ENCODE results near the gene HOXA1.

The HOXA1 gene

GRCh38 chr7:27092819-27093110, 3.0 kb downstream of the HOXA1 start:
- TF ChIP-seq TCF12 (IDR thresholded peaks at IDR 0.05; ENCODE audit: low read depth) (no peak), RAD21 (IDR thresholded peaks at IDR 0.05; ENCODE audit: low read depth) (no peak), REST (IDR thresholded peaks at IDR 0.05; ENCODE audit: low read depth) (no peak), TEAD4 (IDR thresholded peaks at IDR 0.05) (no peak), ZBTB7A (IDR thresholded peaks at IDR 0.05; ENCODE audit: low read depth) (no peak), USF1 (IDR thresholded peaks at IDR 0.05) (no peak), MAX (IDR thresholded peaks at IDR 0.05) (no peak), CREB1 (IDR thresholded peaks at IDR 0.05; ENCODE audit: low read depth) (no peak), CEBPB (IDR thresholded peaks at IDR 0.05) (no peak), YY1 (IDR thresholded peaks at IDR 0.05; ENCODE audit: low read depth) (no peak), TAF1 (IDR thresholded peaks at IDR 0.05; ENCODE audit: low read depth) (no peak), EGR1 (IDR thresholded peaks at IDR 0.05) (no peak)

GRCh38 chr7:27091941-27092818, 3.6 kb downstream of the HOXA1 start:
- no peak for TF ChIP-seq MAX (IDR thresholded peaks at IDR 0.05)
- TF ChIP-seq TEAD4 (IDR thresholded peaks at IDR 0.05) = no peak
- TF ChIP-seq EGR1 (IDR thresholded peaks at IDR 0.05) = no peak
- no peak for TF ChIP-seq NFIC (IDR thresholded peaks at IDR 0.05)

GRCh38 chr7:27091105-27091504, 4.7 kb downstream of the HOXA1 start:
- TF ChIP-seq CEBPB (IDR thresholded peaks at IDR 0.05) (no peak), FOXM1 (IDR thresholded peaks at IDR 0.05; ENCODE audit: borderline replicate concordance, low read depth) (no peak), MAX (IDR thresholded peaks at IDR 0.05) (no peak), CREB1 (IDR thresholded peaks at IDR 0.05; ENCODE audit: low read depth) (no peak)

- TF ChIP-seq RAD21 (IDR thresholded peaks at IDR 0.05; ENCODE audit: low read depth) = no peak
- TF ChIP-seq TAF1 (IDR thresholded peaks at IDR 0.05; ENCODE audit: low read depth) = no peak
- TF ChIP-seq FOXM1 (IDR thresholded peaks at IDR 0.05; ENCODE audit: borderline replicate concordance, low read depth) = no peak
- no peak for TF ChIP-seq MAX (IDR thresholded peaks at IDR 0.05)
- no peak for TF ChIP-seq ZBTB7A (IDR thresholded peaks at IDR 0.05; ENCODE audit: low read depth)
- TF ChIP-seq NFIC (IDR thresholded peaks at IDR 0.05) = no peak
- TF ChIP-seq YY1 (IDR thresholded peaks at IDR 0.05; ENCODE audit: low read depth) = no peak
- TF ChIP-seq TCF12 (IDR thresholded peaks at IDR 0.05; ENCODE audit: low read depth) = no peak
- TF ChIP-seq USF1 (IDR thresholded peaks at IDR 0.05) = no peak
- TF ChIP-seq CEBPB (IDR thresholded peaks at IDR 0.05) = no peak
- TF ChIP-seq EGR1 (IDR thresholded peaks at IDR 0.05) = no peak
- no peak for TF ChIP-seq REST (IDR thresholded peaks at IDR 0.05; ENCODE audit: low read depth)
- no peak for TF ChIP-seq CREB1 (IDR thresholded peaks at IDR 0.05; ENCODE audit: low read depth)
- TF ChIP-seq TEAD4 (IDR thresholded peaks at IDR 0.05) = no peak
- TF ChIP-seq EP300 (IDR thresholded peaks at IDR 0.05; ENCODE audit: borderline replicate concordance) = no peak
These were observed 7.5 kb downstream of the HOXA1 start for GRCh38 chr7:27088002-27088922.

- TF ChIP-seq CEBPB (IDR thresholded peaks at IDR 0.05) (no peak), EP300 (IDR thresholded peaks at IDR 0.05; ENCODE audit: borderline replicate concordance) (no peak), YY1 (IDR thresholded peaks at IDR 0.05; ENCODE audit: low read depth) (no peak), RAD21 (IDR thresholded peaks at IDR 0.05; ENCODE audit: low read depth) (no peak), EGR1 (IDR thresholded peaks at IDR 0.05) (no peak), NFIC (IDR thresholded peaks at IDR 0.05) (no peak), ZBTB7A (IDR thresholded peaks at IDR 0.05; ENCODE audit: low read depth) (no peak), TCF12 (IDR thresholded peaks at IDR 0.05; ENCODE audit: low read depth) (no peak), REST (IDR thresholded peaks at IDR 0.05; ENCODE audit: low read depth) (no peak), FOXM1 (IDR thresholded peaks at IDR 0.05; ENCODE audit: borderline replicate concordance, low read depth) (no peak), TEAD4 (IDR thresholded peaks at IDR 0.05) (no peak), CREB1 (IDR thresholded peaks at IDR 0.05; ENCODE audit: low read depth) (no peak), USF1 (IDR thresholded peaks at IDR 0.05) (no peak), TAF1 (IDR thresholded peaks at IDR 0.05; ENCODE audit: low read depth) (no peak), MAX (IDR thresholded peaks at IDR 0.05) (no peak)
These were observed 12.2 kb downstream of the HOXA1 start for GRCh38 chr7:27083646-27084045.

All from Ishikawa (cell line).